ENCODE data around the gene WFIKKN2. TPM values are rescaled to one million over a fixed set of nuclear protein-coding genes. Genes with fewer than 3 reads are reported as not detected.

Gene WFIKKN2
- total RNA-seq, 1 experiment from 2014 or later, result 0.05 TPM

GRCh38 chr17:50802609-50803571 lies 32.5 kb upstream of the WFIKKN2 start:
- Histone ChIP-seq H4K20me1 (ENCODE audit: insufficient read depth) (no peaks in the 10 kb centered on the region), H3K4me3 (replicated peaks in 1 of 2; ENCODE audit: low read depth in 1 of 2, low read length in 2 of 2) (no peak overlapping the region), H3K79me2 (ENCODE audit: insufficient read depth, low read length) (no peaks in the 10 kb centered on the region), H3K9me3 (ENCODE audit: control insufficient read depth in 1 of 2, insufficient read depth in 1 of 2, low read depth in 1 of 2, low read length in 2 of 2) (no peaks in the 10 kb centered on the region), H3K27me3 (ENCODE audit: insufficient read depth, low read length) (no peaks in the 10 kb centered on the region), H3K4me2 (ENCODE audit: low read length) (no peak overlapping the region), H3K27ac (ENCODE audit: low read depth, low read length) (no peak overlapping the region), H2AFZ (ENCODE audit: low read depth, low read length, poor library complexity, severe bottlenecking) (no peak overlapping the region), H3K36me3 (ENCODE audit: control insufficient read depth in 1 of 2, insufficient read depth in 2 of 2, low read length in 2 of 2) (no peaks in the 10 kb centered on the region), H3K9ac (ENCODE audit: low read length) (no peak overlapping the region), H3K4me1 (ENCODE audit: control insufficient read depth in 1 of 2, insufficient read depth in 2 of 2, low read length in 2 of 2) (peaks cover 0 to 14% of the 10 kb centered on the region in 2 experiments; a peak in 2 of 4 replicates), H3K9me2 (ENCODE audit: insufficient read depth) (no peaks in the 10 kb centered on the region)
- no peak for TF ChIP-seq CEBPB (IDR thresholded peaks at IDR 0.05; ENCODE audit: low read depth)
- 0 out of 2 replicates have a peak, but pooled peaks have one; percentile 3 for TF ChIP-seq ZFX (IDR thresholded peaks at IDR 0.05)
- TF ChIP-seq EGR1 (IDR thresholded peaks at IDR 0.05; ENCODE audit: low read depth), result no peak
- ChIA-PET RAD21 (ENCODE audit: low non-redundant PET in 1 of 2, low total read pairs in 2 of 2, uncharacterized antibody in 2 of 2, unreplicated experiment in 2 of 2) (interaction anchor here in 1 of 2 experiments (0.6 kb wide), 1 partner anchor 190 kb away, joined by 5 read pairs; no protein-coding TSS in a partner anchor), CTCF (interaction anchor here (0.9 to 1.3 kb wide), 2 partner anchors 14 to 20 kb away, joined by 3 to 6 read pairs; no protein-coding TSS in a partner anchor), POLR2A (no interaction called here)
- DNase-seq (ENCODE audit: low read depth, low spot score), result no peak
- no peak for ATAC-seq
- BruUV-seq (replicated peaks), result no TSS peak
- intact Hi-C loops (cut with micrococcal nuclease), result no loop called here

- Histone ChIP-seq H3K27me3 (ENCODE audit: insufficient read depth, low read length) (no peaks in the 10 kb centered on the region), H3K4me3 (replicated peaks in 1 of 2; ENCODE audit: low read depth in 1 of 2, low read length in 2 of 2) (no peak overlapping the region), H3K36me3 (ENCODE audit: control insufficient read depth in 1 of 2, insufficient read depth in 2 of 2, low read length in 2 of 2) (no peaks in the 10 kb centered on the region), H3K27ac (ENCODE audit: low read depth, low read length) (no peak overlapping the region), H3K79me2 (ENCODE audit: insufficient read depth, low read length) (no peaks in the 10 kb centered on the region), H3K9me3 (ENCODE audit: control insufficient read depth in 1 of 2, insufficient read depth in 1 of 2, low read depth in 1 of 2, low read length in 2 of 2) (no peaks in the 10 kb centered on the region), H3K4me2 (ENCODE audit: low read length) (peak overlapping the region; percentile 9; the same call in 1 of the 2 replicates), H3K4me1 (ENCODE audit: control insufficient read depth in 1 of 2, insufficient read depth in 2 of 2, low read length in 2 of 2) (peaks cover 0 to 14% of the 10 kb centered on the region in 2 experiments; a peak in 2 of 4 replicates), H3K9me2 (ENCODE audit: insufficient read depth) (no peaks in the 10 kb centered on the region), H2AFZ (ENCODE audit: low read depth, low read length, poor library complexity, severe bottlenecking) (no peak overlapping the region), H3K9ac (ENCODE audit: low read length) (no peak overlapping the region), H4K20me1 (ENCODE audit: insufficient read depth) (no peaks in the 10 kb centered on the region)
- CTCF ChIA-PET, result interaction anchor here (0.9 kb wide), 1 partner anchor 13 kb away, joined by 3 read pairs; no protein-coding TSS in a partner anchor
- intact Hi-C loops (cut with micrococcal nuclease), result no loop called here
- BruUV-seq (replicated peaks), result no TSS peak
- POLR2A ChIA-PET, result no interaction called here
- no peak for ATAC-seq
- DNase-seq (ENCODE audit: low read depth, low spot score), result no peak
- RAD21 ChIA-PET (ENCODE audit: low non-redundant PET in 1 of 2, low total read pairs in 2 of 2, uncharacterized antibody in 2 of 2, unreplicated experiment in 2 of 2), result no interaction called here
- TF ChIP-seq ATF3 (IDR thresholded peaks at IDR 0.05), result no peak
- no peak for TF ChIP-seq ELF1 (IDR thresholded peaks at IDR 0.05; ENCODE audit: borderline replicate concordance, low read depth)
- no peak for TF ChIP-seq YY1 (IDR thresholded peaks at IDR 0.05; ENCODE audit: extremely low read depth, insufficient replicate concordance, low read depth, low read length)
- TF ChIP-seq SIN3A (IDR thresholded peaks at IDR 0.05; ENCODE audit: low read depth), result no peak
- no peak for TF ChIP-seq POLR2AphosphoS5 (IDR thresholded peaks at IDR 0.05; ENCODE audit: low read depth, low read length)
- TF ChIP-seq REST (IDR thresholded peaks at IDR 0.05; ENCODE audit: low read depth), result no peak
- TF ChIP-seq JUND (IDR thresholded peaks at IDR 0.05), result no peak
- TF ChIP-seq CTCF (IDR thresholded peaks at IDR 0.05 in 2 of 3, conservative IDR thresholded peaks at IDR 0.05 in 1 of 3; ENCODE audit: borderline replicate concordance in 1 of 3, insufficient read depth in 1 of 3, low read depth in 2 of 3, low read length in 2 of 3), result no peak
- no peak for TF ChIP-seq ZFX (IDR thresholded peaks at IDR 0.05)
- no peak for TF ChIP-seq ZNF274 (IDR thresholded peaks at IDR 0.05; ENCODE audit: low read depth, low read length)
- no peak for TF ChIP-seq EZH2phosphoT487 (IDR thresholded peaks at IDR 0.05; ENCODE audit: borderline replicate concordance)
Observed at GRCh38 chr17:50803676-50804075, 31.7 kb upstream of the WFIKKN2 start.
